Measurements from ENCODE around the gene SH3BP2.

- TF ChIP-seq, protein P1, sequence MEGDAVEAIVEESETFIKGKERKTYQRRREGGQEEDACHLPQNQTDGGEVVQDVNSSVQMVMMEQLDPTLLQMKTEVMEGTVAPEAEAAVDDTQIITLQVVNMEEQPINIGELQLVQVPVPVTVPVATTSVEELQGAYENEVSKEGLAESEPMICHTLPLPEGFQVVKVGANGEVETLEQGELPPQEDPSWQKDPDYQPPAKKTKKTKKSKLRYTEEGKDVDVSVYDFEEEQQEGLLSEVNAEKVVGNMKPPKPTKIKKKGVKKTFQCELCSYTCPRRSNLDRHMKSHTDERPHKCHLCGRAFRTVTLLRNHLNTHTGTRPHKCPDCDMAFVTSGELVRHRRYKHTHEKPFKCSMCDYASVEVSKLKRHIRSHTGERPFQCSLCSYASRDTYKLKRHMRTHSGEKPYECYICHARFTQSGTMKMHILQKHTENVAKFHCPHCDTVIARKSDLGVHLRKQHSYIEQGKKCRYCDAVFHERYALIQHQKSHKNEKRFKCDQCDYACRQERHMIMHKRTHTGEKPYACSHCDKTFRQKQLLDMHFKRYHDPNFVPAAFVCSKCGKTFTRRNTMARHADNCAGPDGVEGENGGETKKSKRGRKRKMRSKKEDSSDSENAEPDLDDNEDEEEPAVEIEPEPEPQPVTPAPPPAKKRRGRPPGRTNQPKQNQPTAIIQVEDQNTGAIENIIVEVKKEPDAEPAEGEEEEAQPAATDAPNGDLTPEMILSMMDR (conservative IDR thresholded peaks at IDR 0.05), result no peak
- TF ChIP-seq EZH2 (IDR thresholded peaks at IDR 0.05; ENCODE audit: low read depth), result no peak
These were observed 47.4 kb upstream of the SH3BP2 start for GRCh38 chr4:2745516-2745915.

Data from PC-9 (cell line).